GM12874 (cell line): Measurements from ENCODE around the gene C19orf85.

ENCODE experiments used
- CTCF ChIP-seq: IDR thresholded peaks from 2 replicates; pipeline ENCODE4 v1.5.1; 2011; ENCODE audit warnings: low read depth, mild to moderate bottlenecking, control low read depth, low read length, moderate library complexity; ENCODE audit not compliant: insufficient read depth

C19orf85 gene

GRCh38 chr19:55455576-55456235 lies 8.8 kb downstream of the C19orf85 start:
- TF ChIP-seq CTCF = no peak

GRCh38 chr19:55454787-55455243 lies 9.7 kb downstream of the C19orf85 start:
- TF ChIP-seq CTCF = peak; percentile 78

GRCh38 chr19:55453511-55454260 lies 10.9 kb downstream of the C19orf85 start:
- TF ChIP-seq CTCF = no peak

GRCh38 chr19:55452749-55453346 lies 11.7 kb downstream of the C19orf85 start:
- no peak for TF ChIP-seq CTCF

GRCh38 chr19:55451965-55452748 lies 12.4 kb downstream of the C19orf85 start:
- no peak for TF ChIP-seq CTCF

- no peak for TF ChIP-seq CTCF
These were observed 13.2 kb downstream of the C19orf85 start for GRCh38 chr19:55451163-55451964.
